Measurements from ENCODE around the gene ULK4. TPM values are rescaled to one million over a fixed set of nuclear protein-coding genes. Genes with fewer than 3 reads are reported as not detected.

ULK4 gene
- total RNA-seq, 3 donors from 2014 or later, result 7.2 to 10.1 (median 9.5) TPM

DNA sequence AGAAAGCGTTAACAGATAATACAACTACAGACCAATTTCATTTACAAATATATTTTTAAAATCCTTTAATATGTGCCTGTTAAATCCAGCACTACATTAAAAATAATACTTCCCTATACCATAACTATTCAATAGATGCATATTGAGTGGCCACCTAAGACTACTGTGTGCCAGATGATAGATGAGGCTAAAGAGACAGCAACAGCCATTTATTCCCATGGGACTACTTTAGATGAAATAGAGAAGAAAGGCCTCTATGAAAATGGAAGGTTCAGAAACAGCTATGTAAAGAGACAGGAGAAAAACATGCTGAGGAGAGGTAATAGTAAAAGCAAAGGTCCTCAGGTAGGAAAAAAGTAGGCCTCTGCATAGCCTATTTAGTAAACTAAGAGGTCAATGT, 358.1 kb downstream of the ULK4 start:
- no peak for ATAC-seq
- TF ChIP-seq, protein P1, sequence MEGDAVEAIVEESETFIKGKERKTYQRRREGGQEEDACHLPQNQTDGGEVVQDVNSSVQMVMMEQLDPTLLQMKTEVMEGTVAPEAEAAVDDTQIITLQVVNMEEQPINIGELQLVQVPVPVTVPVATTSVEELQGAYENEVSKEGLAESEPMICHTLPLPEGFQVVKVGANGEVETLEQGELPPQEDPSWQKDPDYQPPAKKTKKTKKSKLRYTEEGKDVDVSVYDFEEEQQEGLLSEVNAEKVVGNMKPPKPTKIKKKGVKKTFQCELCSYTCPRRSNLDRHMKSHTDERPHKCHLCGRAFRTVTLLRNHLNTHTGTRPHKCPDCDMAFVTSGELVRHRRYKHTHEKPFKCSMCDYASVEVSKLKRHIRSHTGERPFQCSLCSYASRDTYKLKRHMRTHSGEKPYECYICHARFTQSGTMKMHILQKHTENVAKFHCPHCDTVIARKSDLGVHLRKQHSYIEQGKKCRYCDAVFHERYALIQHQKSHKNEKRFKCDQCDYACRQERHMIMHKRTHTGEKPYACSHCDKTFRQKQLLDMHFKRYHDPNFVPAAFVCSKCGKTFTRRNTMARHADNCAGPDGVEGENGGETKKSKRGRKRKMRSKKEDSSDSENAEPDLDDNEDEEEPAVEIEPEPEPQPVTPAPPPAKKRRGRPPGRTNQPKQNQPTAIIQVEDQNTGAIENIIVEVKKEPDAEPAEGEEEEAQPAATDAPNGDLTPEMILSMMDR (IDR thresholded peaks at IDR 0.05), result no peak
- intact Hi-C loops (cut with DNase I, micrococcal nuclease), result no loop called here

DNA sequence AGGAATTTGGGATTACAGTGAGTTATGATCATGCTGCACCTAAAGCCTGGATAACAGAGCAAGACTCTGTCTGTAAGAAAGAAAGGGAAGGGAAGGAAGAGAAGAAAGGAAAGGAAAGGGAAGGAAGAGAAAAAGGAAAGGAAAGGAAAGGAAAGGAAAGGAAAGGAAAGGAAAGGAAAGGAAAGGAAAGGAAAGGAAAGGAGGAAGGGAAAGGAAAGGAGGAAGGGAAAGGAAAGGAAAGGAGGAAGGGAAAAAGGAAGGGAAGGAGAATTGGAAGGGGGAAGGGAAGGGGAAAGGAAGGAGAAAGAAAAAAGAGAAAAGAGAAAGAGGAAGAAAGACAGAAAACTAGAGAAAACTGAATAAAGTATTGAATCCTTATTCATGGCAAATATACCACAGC, 359.8 kb downstream of the ULK4 start:
- intact Hi-C loops (cut with DNase I, micrococcal nuclease), result no loop called here
- DNase-seq (no peak), ATAC-seq (no peak)
- no peaks in the 10 kb centered on the region for H3K36me3 ChIP-seq (ENCODE audit: low read depth)
- H3K9me3 ChIP-seq, result no peaks in the 10 kb centered on the region
- TF ChIP-seq, protein P1 (IDR thresholded peaks at IDR 0.05), result no peak
- no peak overlapping the region for H3K4me3 ChIP-seq
- no peaks in the 10 kb centered on the region for H3K4me1 ChIP-seq (ENCODE audit: low read depth)

More for the DNA sequence above, 358.1 kb downstream of the ULK4 start:
- H3K4me1 ChIP-seq (ENCODE audit: low read depth), result no peaks in the 10 kb centered on the region
- no peaks in the 10 kb centered on the region for H3K9me3 ChIP-seq
- H3K36me3 ChIP-seq (ENCODE audit: low read depth), result no peaks in the 10 kb centered on the region
- no peak overlapping the region for H3K4me3 ChIP-seq
- no peak for DNase-seq

DNA sequence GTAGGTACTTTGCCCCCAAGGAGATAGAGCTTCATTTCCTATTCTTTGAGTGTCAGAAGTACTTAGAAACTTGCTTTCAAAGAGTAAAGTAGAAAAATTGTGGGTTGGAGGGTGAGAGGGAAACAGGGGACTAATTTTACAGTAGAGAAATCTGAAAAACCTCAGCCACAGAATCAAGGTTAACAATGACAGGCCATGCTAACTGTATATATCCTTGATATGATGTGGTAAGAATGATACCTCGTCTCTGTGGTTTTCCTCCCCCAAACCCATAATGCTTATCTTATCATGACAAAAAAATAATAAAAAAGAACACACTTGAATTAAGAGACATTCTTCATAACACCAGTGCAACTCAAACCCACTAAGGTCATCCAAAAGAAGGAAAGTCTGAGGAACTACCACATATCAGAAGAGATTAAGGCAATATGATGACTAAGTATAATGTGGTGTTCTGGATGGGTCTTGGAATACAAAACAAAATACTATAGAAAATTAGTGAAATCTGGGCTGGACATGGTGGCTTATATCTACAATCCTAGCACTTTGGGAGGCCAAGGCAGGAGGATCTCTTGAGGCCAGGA, 360.4 kb downstream of the ULK4 start:
- Histone ChIP-seq H3K4me3 (no peak overlapping the region), H3K4me1 (ENCODE audit: low read depth) (no peaks in the 10 kb centered on the region), H3K36me3 (ENCODE audit: low read depth) (no peaks in the 10 kb centered on the region), H3K9me3 (no peaks in the 10 kb centered on the region)
- ATAC-seq (no peak), DNase-seq (no peak)
- intact Hi-C loops (cut with DNase I, micrococcal nuclease), result no loop called here
- TF ChIP-seq, protein P1 (IDR thresholded peaks at IDR 0.05), result no peak

DNA sequence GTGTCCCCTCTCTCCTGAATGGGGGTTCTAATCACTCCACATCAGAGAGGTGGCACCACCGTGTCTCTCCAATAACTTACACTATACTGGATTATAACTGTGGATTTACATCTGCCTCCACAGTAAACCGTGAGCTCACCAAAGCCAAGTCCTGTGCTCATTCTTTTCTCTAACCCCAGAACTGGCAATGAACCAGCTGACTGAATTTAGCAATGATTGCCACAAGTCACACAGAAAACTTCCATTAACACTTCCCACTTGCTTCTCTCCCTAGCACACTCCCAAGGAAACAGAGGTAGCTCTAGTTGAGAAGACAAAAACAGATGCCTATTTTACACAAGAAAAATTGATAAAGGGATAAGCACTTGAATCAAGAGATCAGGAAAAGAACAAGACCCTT, 361.3 kb downstream of the ULK4 start:
- H3K4me1 ChIP-seq (ENCODE audit: low read depth), result no peaks in the 10 kb centered on the region
- H3K4me3 ChIP-seq, result no peak overlapping the region
- H3K36me3 ChIP-seq (ENCODE audit: low read depth), result no peaks in the 10 kb centered on the region
- DNase-seq, result no peak
- TF ChIP-seq, protein P1 (IDR thresholded peaks at IDR 0.05), result no peak
- intact Hi-C loops (cut with DNase I, micrococcal nuclease), result no loop called here
- ATAC-seq, result no peak
- no peaks in the 10 kb centered on the region for H3K9me3 ChIP-seq

DNA sequence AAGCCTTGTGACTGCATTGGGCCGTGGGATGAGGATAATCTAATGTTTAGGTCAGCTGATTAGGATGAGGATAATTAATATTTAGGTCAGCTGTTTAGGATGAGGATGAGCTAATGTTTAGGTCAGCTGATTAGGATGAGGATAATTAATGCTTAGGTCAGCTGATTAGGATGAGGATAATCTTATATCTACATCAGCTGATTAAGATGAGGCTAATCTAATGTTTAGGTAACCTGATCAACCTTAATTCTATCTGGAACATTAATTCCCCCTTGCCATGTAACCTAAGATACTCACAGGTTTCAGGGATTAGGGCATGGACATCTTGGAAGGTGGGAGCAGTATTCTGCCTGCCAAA, 362.8 kb downstream of the ULK4 start:
- TF ChIP-seq, protein P1 (IDR thresholded peaks at IDR 0.05), result no peak
- Histone ChIP-seq H3K4me3 (no peak overlapping the region), H3K4me1 (ENCODE audit: low read depth) (no peaks in the 10 kb centered on the region), H3K36me3 (ENCODE audit: low read depth) (no peaks in the 10 kb centered on the region), H3K9me3 (no peaks in the 10 kb centered on the region)
- intact Hi-C loops (cut with DNase I, micrococcal nuclease), result no loop called here
- DNase-seq, result no peak
- no peak for ATAC-seq
